Esophagus mucosa (tissue), 1 donor: Measurements from ENCODE around the gene CHST15. TPM values are rescaled to one million over a fixed set of nuclear protein-coding genes. Genes with fewer than 3 reads are reported as not detected.

ENCODE experiments used
- total RNA-seq: library from RNA; stranded (reverse); gene quantifications from one replicate; pipeline ENCODE4 v1.2.4, GENCODE V29; 2023
- donor health status: DM: yes; HTN: yes; CAD: no.

CHST15 gene
- total RNA-seq, 1 donor from 2014 or later, result 6.1 TPM

Other genes with a start within 250 kb of the CHST15 start
- gene CPXM2, start 201.8 kb downstream of the CHST15 start, total RNA-seq, result 3.3 TPM